Activated CD4-positive, alpha-beta T cell treated with anti-CD3 and anti-CD28 coated beads, Interleukin-2, amount 50 U/mL, for 24 hours (primary cell): ENCODE measurements around the gene PRRC2B.

Experiments
- DNase-seq, 2 donors: peaks; one replicate each; pipeline ENCODE4 v3.0.0-alpha.2; 2020; ENCODE audit warnings: low read depth in 1 of 2, low spot score in 1 of 2

PRRC2B gene

GRCh38 chr9:131484560-131485185, 90.8 kb downstream of the PRRC2B start:
- DNase-seq, result no peak

GRCh38 chr9:131485206-131485605, 91.3 kb downstream of the PRRC2B start:
- no peak for DNase-seq

- no peak for DNase-seq
Measured at GRCh38 chr9:131485728-131486422, 92.0 kb downstream of the PRRC2B start.

GRCh38 chr9:131487001-131487400, 93.1 kb downstream of the PRRC2B start:
- DNase-seq, result no peak

GRCh38 chr9:131487621-131488031, 93.7 kb downstream of the PRRC2B start:
- no peak for DNase-seq

- no peak for DNase-seq
Measured at GRCh38 chr9:131490514-131490913, 96.6 kb downstream of the PRRC2B start.

- DNase-seq, result no peak
Measured at GRCh38 chr9:131491001-131491710, 97.3 kb downstream of the PRRC2B start.

GRCh38 chr9:131492070-131492469, 98.2 kb downstream of the PRRC2B start:
- DNase-seq, result no peak

GRCh38 chr9:131494296-131494870, 100.5 kb downstream of the PRRC2B start:
- no peak for DNase-seq

- no peak for DNase-seq
Measured at GRCh38 chr9:131495785-131496184, 101.9 kb downstream of the PRRC2B start.

GRCh38 chr9:131496844-131497405, 103.0 kb downstream of the PRRC2B start:
- no peak for DNase-seq

GRCh38 chr9:131499254-131499767, 105.4 kb downstream of the PRRC2B start:
- DNase-seq, result no peak

GRCh38 chr9:131500377-131500776, 106.5 kb downstream of the PRRC2B start:
- DNase-seq, result peak; percentile 33 to 52

GRCh38 chr9:131500939-131501541, 107.2 kb downstream of the PRRC2B start:
- peak in 1 of 2 donors; percentile 48 for DNase-seq

- peak; percentile 80 to 82 for DNase-seq
Measured at GRCh38 chr9:131502781-131503625, 109.1 kb downstream of the PRRC2B start, which contains the start of gene POMT1. Gene POMT1 (plus strand): TSS chr9:131502918. CDS start chr9:131504219, 1,301 bp downstream.

GRCh38 chr9:131503626-131504465, 110.0 kb downstream of the PRRC2B start:
- peak; percentile 42 to 52 for DNase-seq

- no peak for DNase-seq
Measured at GRCh38 chr9:131505012-131505411, 111.1 kb downstream of the PRRC2B start.

GRCh38 chr9:131511416-131511815, 117.5 kb downstream of the PRRC2B start:
- DNase-seq, result no peak

- no peak for DNase-seq
Measured at GRCh38 chr9:131511880-131512279, 118.0 kb downstream of the PRRC2B start.
